GM23248 (cell line): ENCODE data around the gene TET3. TPM values are rescaled to one million over a fixed set of nuclear protein-coding genes. Genes with fewer than 3 reads are reported as not detected.
A peak's percentile ranks its signal among the peaks of the same experiment; 100 is the strongest.

Experiments used
- DNase-seq: peaks from one replicate; pipeline ENCODE4 v3.0.0-alpha.2; 2015
- H2AFZ ChIP-seq: fragments of 200-600 bp; sonication (generic); 2 replicates; pipeline ENCODE4 v1.6.1; 2016; ENCODE audit warnings: antibody characterized with exemption
- H3F3A ChIP-seq: fragments of 200-600 bp; sonication (generic); 2 replicates; pipeline ENCODE4 v1.6.1; 2016; ENCODE audit warnings: mild to moderate bottlenecking, antibody characterized with exemption, mixed run types; ENCODE audit not compliant: insufficient read depth
- H3K27ac ChIP-seq: fragments of 200-600 bp; sonication (generic); 2 replicates; pipeline ENCODE4 v1.5.1; 2016; ENCODE audit warnings: mild to moderate bottlenecking
- H3K27me3 ChIP-seq: fragments of 200-600 bp; sonication (generic); replicated peaks from 2 replicates; pipeline ENCODE4 v1.6.1; 2016; ENCODE audit warnings: mild to moderate bottlenecking; ENCODE audit not compliant: insufficient read depth
- H3K36me3 ChIP-seq: fragments of 200-600 bp; sonication (generic); 2 replicates; pipeline ENCODE4 v1.6.1; 2016; ENCODE audit warnings: low read depth, mild to moderate bottlenecking
- H3K4me1 ChIP-seq: fragments of 200-600 bp; sonication (generic); 2 replicates; pipeline ENCODE4 v1.6.1; 2016; ENCODE audit warnings: mild to moderate bottlenecking; ENCODE audit not compliant: insufficient read depth
- H3K4me2 ChIP-seq: fragments of 200-600 bp; sonication (generic); one replicate; pipeline ENCODE4 v1.6.1; 2016; ENCODE audit warnings: mild to moderate bottlenecking; ENCODE audit not compliant: unreplicated experiment
- H3K4me3 ChIP-seq: fragments of 200-600 bp; sonication (generic); 2 replicates; pipeline ENCODE4 v1.5.1; 2016; ENCODE audit warnings: mild to moderate bottlenecking
- H3K79me2 ChIP-seq: fragments of 200-600 bp; sonication (generic); 2 replicates; pipeline ENCODE4 v1.6.1; 2016; ENCODE audit warnings: mild to moderate bottlenecking; ENCODE audit not compliant: insufficient read depth
- H3K9ac ChIP-seq: fragments of 200-600 bp; sonication (generic); 2 replicates; pipeline ENCODE4 v1.6.1; 2016; ENCODE audit warnings: mild to moderate bottlenecking
- H3K9me2 ChIP-seq: fragments of 200-600 bp; sonication (generic); 2 replicates; pipeline ENCODE4 v1.6.1; 2016; ENCODE audit warnings: mixed run types, mild to moderate bottlenecking, moderate library complexity; ENCODE audit not compliant: insufficient read depth
- H3K9me3 ChIP-seq: fragments of 200-600 bp; sonication (generic); one replicate; pipeline ENCODE4 v1.6.1; 2017; ENCODE audit warnings: low read depth
- H4K20me1 ChIP-seq: fragments of 200-600 bp; sonication (generic); 2 replicates; pipeline ENCODE4 v1.6.0; 2016; ENCODE audit not compliant: insufficient read depth
- EZH2 ChIP-seq: fragments of 200-600 bp; sonication (generic); IDR thresholded peaks from 2 replicates; pipeline ENCODE4 v1.6.1; 2018; ENCODE audit warnings: antibody characterized with exemption, mild to moderate bottlenecking; ENCODE audit not compliant: insufficient read depth, poor library complexity, severe bottlenecking
- EZH2phosphoT487 ChIP-seq: fragments of 200-600 bp; sonication (generic); IDR thresholded peaks from 2 replicates; pipeline ENCODE4 v1.6.1; 2018; ENCODE audit warnings: antibody characterized with exemption, moderate library complexity, mild to moderate bottlenecking, low read depth; ENCODE audit not compliant: insufficient read depth
- WGBS, 2 experiments: methylation state at CpG; one replicate each; pipeline ENCODE4 v1.1.6; 2015 to 2017; ENCODE audit warnings: low lambda C conversion rate in 2 of 2, low coverage in 1 of 2; ENCODE audit errors: missing lambda C conversion rate in 2 of 2; 5-methylcytosine and 5-hydroxymethylcytosine counted together
- in situ Hi-C: fragments of 300-500 bp; cut with MboI; formaldehyde crosslinking; loops from 2 replicates; pipeline ENCODE4 v1.15.0; 2020
- polyA plus RNA-seq: library from polyadenylated mRNA; unstranded; fragments of >200 nt; fragmentation: Nextera tagmentation; extraction: Ambion mirVana; gene quantifications from 2 replicates; pipeline ENCODE4 v1.2.1, GENCODE V29; 2016
- total RNA-seq: library from RNA; depleted of rRNA; stranded (reverse); fragments of >200 nt; shearing (Covaris generic); gene quantifications from 2 replicates; pipeline ENCODE4 v1.2.3, GENCODE V29; 2014

The TET3 gene
- total and polyA plus RNA-seq, 2 experiments from 2014 or later = 1.3 to 4.3 TPM

DNA sequence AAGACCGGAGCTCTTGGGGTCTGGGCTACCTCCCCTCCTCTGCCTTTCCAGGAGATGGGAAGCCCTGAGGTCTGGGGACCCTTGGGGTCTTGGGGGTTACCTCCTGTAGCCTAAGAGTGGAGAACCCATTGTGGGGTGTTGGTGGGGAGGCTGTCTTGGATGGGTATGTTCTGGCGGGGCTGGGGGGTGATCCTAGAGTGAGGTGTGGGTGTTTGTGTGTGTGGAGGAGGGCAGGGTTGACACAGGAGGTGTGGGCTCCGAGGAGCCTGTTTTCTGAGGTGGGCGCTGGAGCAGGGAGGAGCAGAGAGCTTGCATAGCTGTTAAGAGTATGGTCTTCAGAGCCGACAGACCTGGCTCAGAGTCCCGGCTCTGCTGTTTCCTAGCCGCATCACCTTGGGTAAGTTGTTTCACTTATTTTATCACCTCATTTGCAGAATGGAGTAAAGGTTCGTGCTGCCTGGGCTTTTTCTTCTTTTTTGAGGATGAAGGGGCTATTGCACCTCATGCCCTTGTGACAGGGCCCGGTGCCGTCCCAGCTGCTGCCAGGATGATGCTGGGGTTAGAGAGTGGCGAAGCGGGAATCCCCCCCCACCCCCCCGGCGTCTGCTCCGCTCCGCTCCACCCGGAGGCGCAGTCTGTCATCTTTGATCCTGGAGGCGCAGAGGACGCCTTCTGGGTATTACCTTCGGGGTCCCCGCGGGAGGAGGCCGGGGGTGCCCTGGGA is 17.2 kb downstream of the TET3 start:
- 21 to 22% methylated on average over 18 to 24 of the region's 24 CpGs for WGBS, 2 experiments

DNA sequence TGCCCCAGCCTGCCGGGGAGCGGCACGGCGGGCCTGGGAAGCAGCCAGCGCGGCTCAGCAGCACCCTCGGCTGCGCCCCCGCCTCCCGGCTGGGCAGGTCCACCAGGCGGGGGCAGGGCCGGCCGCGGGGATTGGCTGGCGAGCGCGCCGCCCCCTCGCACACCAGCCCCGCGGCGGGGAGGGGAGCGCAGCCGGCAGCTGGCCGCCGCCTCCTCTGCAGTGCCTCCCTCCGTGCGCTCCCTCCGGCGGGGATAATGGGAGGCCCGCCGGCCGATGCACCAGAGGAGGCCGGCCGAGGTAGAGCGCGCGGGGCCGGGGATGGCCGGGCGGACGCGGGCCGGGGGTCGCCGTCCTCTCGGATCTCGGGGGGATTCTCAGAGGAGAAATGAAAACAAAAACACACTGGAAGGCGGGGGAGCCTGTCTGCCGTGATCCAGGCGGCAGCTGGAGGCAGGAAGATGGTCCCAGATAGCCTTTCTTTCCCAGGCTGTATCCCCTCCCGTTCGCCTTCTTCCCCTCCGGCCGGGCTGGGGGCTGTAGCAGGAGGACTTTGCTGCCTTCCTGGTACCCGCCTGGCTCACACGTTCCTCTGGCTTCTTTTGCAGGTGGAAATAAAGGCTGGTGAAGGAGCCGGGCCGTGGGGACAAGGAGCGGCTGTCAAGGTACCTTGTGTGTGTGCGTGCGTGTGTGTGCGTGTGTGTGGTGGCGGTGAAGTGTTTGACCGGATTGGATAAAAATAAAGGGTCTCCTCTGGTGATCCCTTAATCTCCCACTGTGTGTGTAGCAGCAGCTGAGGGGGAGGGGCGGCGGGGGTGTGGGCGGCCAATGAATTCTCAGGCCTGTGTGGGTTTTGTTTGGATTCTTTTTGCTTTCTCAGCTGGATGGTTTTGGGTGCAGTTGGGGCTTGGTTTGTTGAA is 18.1 kb downstream of the TET3 start:
- H4K20me1 ChIP-seq = no peaks in the 10 kb centered on the region
- peak overlapping the region; percentile 79 for H2AFZ ChIP-seq
- H3K79me2 ChIP-seq = peaks cover 31% of the 10 kb centered on the region
- DNase-seq = peak; percentile 96
- no peaks in the 10 kb centered on the region for H3K9me3 ChIP-seq
- peak overlapping the region; percentile 98 for H3K4me2 ChIP-seq
- peak overlapping the region; percentile 87 for H3K4me3 ChIP-seq
- peaks cover 13% of the 10 kb centered on the region; the same call in 1 of the 2 replicates for H3F3A ChIP-seq
- no peaks in the 10 kb centered on the region for H3K36me3 ChIP-seq
- peak overlapping the region; percentile 77 for H3K9ac ChIP-seq
- 1 to 3% methylated on average over 55 to 65 of the region's 68 CpGs for WGBS, 2 experiments
- peak overlapping the region; percentile 79 for H3K27ac ChIP-seq
- no peaks in the 10 kb centered on the region for H3K9me2 ChIP-seq
- peaks cover 37% of the 10 kb centered on the region for H3K4me1 ChIP-seq
- TF ChIP-seq EZH2phosphoT487 (no peak), EZH2 (no peak)
- no peaks in the 10 kb centered on the region for H3K27me3 ChIP-seq
- in situ Hi-C loops = no loop called here

More for the DNA sequence above, 17.2 kb downstream of the TET3 start:
- H3K4me2 ChIP-seq = peak overlapping the region; percentile 6
- H3K9me3 ChIP-seq = no peaks in the 10 kb centered on the region
- no peaks in the 10 kb centered on the region for H3K27me3 ChIP-seq
- TF ChIP-seq EZH2 = no peak
- TF ChIP-seq EZH2phosphoT487 = no peak
- H3K4me1 ChIP-seq = peaks cover 30% of the 10 kb centered on the region
- no peaks in the 10 kb centered on the region for H3K36me3 ChIP-seq
- H3F3A ChIP-seq = peaks cover 13% of the 10 kb centered on the region; the same call in 1 of the 2 replicates
- H3K4me3 ChIP-seq = peak overlapping the region; percentile 87
- peaks cover 26% of the 10 kb centered on the region for H3K79me2 ChIP-seq
- no peak overlapping the region for H3K27ac ChIP-seq
- in situ Hi-C loops = no loop called here
- H3K9me2 ChIP-seq = no peaks in the 10 kb centered on the region
- no peak overlapping the region for H2AFZ ChIP-seq
- DNase-seq = no peak
- H3K9ac ChIP-seq = no peak overlapping the region
- H4K20me1 ChIP-seq = no peaks in the 10 kb centered on the region

DNA sequence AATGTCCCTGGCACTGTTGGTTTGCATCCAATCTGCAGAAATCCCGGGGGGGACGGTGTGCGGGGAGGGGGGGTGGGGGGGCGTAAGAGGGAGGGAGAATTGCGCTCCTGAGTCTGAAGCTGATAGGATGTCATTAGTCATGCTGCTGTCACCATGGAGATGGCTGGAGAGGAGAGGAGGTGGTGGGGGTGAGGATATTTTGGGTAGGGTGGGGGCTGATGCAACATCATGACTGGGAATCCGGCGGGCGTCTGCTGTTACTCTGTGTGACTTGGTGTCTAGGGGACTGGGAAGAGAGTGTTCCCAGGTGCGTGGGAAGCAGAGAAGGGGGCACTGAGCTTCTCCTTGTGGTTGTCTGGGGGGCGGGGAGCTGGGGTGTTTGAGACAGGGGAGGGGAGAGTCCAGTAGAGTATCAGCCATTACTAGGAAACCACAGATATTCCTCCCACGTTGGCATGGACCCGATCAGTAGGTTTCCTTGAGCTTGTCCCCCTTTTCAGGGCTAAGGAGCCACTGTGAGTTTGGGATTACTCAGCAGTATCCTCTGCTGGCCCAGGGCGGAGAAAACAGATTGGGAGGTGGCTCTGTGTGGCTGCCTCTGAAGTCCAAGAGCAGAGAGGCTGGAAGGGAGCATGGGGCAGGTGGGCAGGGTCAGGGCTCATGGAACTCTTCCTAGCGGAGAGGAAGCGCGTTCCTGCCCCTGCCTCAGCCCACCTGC is 18.9 kb downstream of the TET3 start:
- peaks cover 13% of the 10 kb centered on the region; the same call in 1 of the 2 replicates for H3F3A ChIP-seq
- peaks cover 37% of the 10 kb centered on the region for H3K4me1 ChIP-seq
- TF ChIP-seq EZH2phosphoT487 (no peak), EZH2 (no peak)
- peak overlapping the region; percentile 87 for H3K4me3 ChIP-seq
- WGBS, 2 experiments = 22 to 34% methylated on average over 10 to 16 of the region's 16 CpGs
- no peaks in the 10 kb centered on the region for H3K27me3 ChIP-seq
- no peaks in the 10 kb centered on the region for H3K36me3 ChIP-seq
- H3K9ac ChIP-seq = peak overlapping the region; percentile 77
- peak; percentile 91 for DNase-seq
- H3K9me2 ChIP-seq = no peaks in the 10 kb centered on the region
- peak overlapping the region; percentile 60 for H2AFZ ChIP-seq
- no peaks in the 10 kb centered on the region for H3K9me3 ChIP-seq
- peak overlapping the region; percentile 79 for H3K27ac ChIP-seq
- H3K4me2 ChIP-seq = peak overlapping the region; percentile 98
- H3K79me2 ChIP-seq = peaks cover 39% of the 10 kb centered on the region
- no peaks in the 10 kb centered on the region for H4K20me1 ChIP-seq
- in situ Hi-C loops = no loop called here
